GM18507 (cell line): Measurements from ENCODE around the gene PDCD1.
"Not testable (repeated sequence)": the region's sequence is repeated elsewhere in the genome, so short reads cannot be mapped to it uniquely, and the experiment has no call there.

Experiments used
- DNase-seq: peaks from one replicate; pipeline ENCODE4 v3.0.0; 2011; ENCODE audit warnings: low read depth; ENCODE audit not compliant: insufficient read length; ENCODE audit errors: extremely low spot score
- FAIRE-seq: peaks from 2 replicates; lab custom pipeline; 2011; peaks lifted over from hg19 to GRCh38; lab: Jason Lieb, UNC

PDCD1 gene

DNA sequence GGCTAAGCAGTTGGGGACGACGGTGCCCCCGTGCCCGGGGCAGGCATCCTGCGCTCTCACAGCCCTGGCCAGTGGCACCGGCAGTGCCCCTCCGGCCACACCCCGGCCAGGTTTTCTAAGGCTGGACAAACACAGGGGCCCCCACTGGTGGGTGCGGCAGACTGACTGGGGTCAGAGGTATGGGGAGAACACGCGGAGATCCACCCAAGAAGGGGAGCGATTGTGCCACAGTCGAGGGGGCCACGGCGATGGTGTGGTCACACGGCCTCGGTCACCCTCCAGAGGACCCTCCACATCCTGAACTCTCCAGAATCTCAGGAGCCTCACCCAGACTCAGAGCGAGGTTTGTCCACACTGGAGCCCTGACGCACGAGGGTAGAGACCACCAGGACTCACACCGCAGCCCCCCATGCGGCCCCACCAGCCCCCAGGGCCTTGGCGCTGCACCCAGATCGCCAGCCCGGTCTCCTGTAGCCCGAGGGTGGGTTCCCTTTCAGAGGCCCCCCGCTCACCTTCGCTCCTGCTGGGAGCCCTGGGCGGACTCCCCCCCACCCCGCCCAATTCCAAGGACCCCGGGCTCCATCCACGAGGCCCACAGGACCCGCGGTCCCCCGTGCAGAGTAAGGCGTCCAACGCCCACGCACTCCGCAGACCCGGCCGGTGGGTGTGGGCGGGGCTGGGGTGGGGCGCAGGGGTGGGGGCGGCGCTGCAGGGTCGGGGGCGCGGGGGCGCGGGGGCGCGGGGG is 15.2 kb downstream of the PDCD1 start:
- DNase-seq = no peak
- FAIRE-seq = no peak

GRCh38 chr2:241842620-241843211 is 16.0 kb downstream of the PDCD1 start:
- FAIRE-seq (peak; percentile 81), DNase-seq (no peak)

DNA sequence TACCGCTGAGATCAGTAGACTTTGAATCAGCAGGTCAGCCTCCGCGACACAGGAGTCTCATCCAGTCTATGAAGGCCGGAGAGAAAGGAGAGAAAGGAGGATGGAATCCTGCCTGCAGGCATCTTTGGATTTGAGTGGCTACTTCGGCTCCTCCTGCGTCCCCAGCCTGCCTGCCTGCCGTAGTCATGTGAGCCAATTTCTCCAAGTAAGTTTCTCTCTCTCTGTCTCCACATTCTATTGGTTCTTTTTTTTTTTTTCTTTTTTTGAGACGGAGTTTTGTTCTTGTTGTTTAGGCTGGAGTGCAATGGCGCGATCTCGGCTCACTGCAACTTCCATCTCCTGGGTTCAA is 16.7 kb downstream of the PDCD1 start:
- DNase-seq = no peak
- no peak for FAIRE-seq

- no peak for DNase-seq
- no peak for FAIRE-seq
Observed at GRCh38 chr2:241841181-241842066, 17.3 kb downstream of the PDCD1 start.

- no peak for FAIRE-seq
Observed at GRCh38 chr2:241837197-241837965, 21.3 kb downstream of the PDCD1 start.

DNA sequence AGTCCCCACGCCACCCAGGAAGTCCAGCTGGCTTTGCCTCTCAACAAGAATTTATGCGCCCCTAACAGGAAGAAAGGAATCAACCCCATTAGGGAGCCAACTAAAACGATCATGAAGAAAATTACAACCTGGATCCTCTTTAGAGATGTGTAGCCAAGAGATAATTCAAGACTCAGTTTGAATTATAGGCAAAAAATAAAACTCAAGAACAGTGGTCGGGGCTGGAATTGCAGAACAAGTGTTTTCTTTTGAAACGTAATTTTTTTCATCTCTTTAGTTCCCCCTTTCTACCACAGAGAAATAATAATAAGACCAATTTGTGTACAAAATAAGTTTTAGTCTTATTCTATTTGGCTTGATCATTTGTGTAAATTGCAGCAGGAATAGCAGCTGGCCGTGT is 22.4 kb downstream of the PDCD1 start:
- DNase-seq (no peak), FAIRE-seq (no peak)

More at GRCh38 chr2:241837197-241837965, 21.3 kb downstream of the PDCD1 start:
- DNase-seq = no peak

- FAIRE-seq = no peak
- DNase-seq = no peak
Observed at GRCh38 chr2:241835611-241836010, 23.1 kb downstream of the PDCD1 start.

GRCh38 chr2:241834527-241835210 is 24.0 kb downstream of the PDCD1 start:
- FAIRE-seq (no peak), DNase-seq (no peak)

- not testable (repeated sequence) for DNase-seq, FAIRE-seq
Observed at GRCh38 chr2:241833756-241834526, 24.8 kb downstream of the PDCD1 start.

DNA sequence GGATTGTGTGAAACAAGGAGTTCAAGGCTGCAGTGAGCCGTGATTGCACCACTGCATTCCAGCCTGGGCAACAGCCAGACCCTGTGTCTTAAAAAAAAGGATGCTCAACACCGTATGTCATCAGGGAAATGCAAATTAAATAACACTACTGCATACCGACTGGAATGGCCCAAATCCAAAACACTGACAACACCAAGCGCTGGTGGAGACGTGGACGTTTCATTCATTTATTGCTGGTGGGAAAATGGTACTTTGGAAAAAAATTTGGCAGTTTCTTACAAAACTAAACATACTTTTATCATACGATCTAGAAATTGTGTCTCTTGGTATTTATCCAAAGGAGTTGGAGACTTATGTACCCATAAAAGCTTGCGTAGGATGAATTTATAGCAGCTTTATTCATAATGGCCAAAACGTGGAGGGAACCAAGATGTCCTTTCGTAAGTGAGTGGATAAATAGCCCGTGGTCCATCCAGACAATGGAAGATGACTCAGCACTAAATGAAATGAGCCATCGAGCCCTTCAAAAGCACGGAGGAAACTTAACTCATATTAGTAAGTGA is 25.5 kb downstream of the PDCD1 start:
- DNase-seq = no peak
- no peak for FAIRE-seq

GRCh38 chr2:241827394-241827793 is 31.3 kb downstream of the PDCD1 start:
- FAIRE-seq (no peak), DNase-seq (no peak)

DNA sequence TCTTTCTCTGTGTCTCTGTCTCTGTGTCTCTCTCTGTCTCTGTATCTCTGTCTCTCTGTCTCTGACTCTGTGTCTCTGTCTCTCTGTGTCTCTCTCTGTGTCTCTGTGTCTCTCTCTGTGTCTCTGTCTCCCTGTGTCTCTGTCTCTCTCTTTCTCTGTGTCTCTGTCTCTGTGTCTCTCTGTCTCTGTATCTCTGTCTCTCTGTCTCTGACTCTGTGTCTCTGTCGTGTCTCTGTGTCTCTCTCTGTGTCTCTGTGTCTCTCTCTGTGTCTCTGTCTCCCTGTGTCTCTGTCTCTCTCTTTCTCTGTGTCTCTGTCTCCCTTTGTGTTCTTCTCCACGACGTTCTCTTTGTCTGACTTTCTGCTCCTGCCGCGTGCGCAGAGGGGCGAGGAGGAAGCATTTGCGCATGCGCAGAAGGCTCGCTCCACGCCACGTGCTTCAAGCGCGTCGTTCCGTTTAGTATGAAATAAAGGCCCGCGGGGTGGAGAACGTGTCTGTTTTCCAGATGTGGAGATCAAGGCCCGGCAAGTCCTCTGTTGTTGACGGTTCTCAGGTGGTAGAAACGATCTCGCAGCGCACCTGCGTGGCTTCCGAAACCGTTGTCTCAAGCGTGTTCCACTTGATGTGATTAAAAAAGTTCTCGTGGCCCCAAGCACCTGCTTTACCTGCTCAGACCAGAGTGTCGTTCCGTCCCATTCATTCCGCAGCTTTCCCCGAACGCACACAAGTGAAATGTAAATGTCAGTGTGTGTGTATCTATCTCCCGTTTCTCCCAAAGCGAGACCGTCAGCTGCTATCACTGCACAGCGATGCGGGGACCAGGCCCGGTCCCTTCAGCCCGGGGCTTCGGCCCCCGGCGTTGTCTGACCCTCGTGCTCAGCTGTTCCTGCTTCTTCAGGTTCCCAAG is 34.9 kb downstream of the PDCD1 start:
- DNase-seq = not testable (repeated sequence)

DNA sequence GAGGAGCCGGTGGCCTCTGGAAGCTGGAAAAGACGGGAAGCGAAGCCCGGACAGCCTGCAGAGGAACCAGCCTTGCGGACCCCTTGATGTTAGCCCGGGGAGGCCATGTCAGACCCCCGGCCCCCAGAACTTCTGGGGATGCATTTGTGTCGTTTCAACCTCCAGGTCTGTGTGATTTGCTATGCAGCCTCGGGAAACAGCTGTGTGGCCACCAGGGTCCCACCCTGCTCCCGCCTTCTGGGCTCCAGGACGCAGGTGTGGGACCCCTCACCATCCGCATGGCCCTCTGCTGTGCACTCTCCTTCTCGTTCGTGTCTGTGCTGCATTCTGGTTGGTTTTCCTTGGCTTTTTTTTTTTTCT is 36.5 kb downstream of the PDCD1 start:
- DNase-seq = no peak
- FAIRE-seq = no peak

More for the DNA sequence above, 34.9 kb downstream of the PDCD1 start:
- not testable (repeated sequence) for FAIRE-seq

DNA sequence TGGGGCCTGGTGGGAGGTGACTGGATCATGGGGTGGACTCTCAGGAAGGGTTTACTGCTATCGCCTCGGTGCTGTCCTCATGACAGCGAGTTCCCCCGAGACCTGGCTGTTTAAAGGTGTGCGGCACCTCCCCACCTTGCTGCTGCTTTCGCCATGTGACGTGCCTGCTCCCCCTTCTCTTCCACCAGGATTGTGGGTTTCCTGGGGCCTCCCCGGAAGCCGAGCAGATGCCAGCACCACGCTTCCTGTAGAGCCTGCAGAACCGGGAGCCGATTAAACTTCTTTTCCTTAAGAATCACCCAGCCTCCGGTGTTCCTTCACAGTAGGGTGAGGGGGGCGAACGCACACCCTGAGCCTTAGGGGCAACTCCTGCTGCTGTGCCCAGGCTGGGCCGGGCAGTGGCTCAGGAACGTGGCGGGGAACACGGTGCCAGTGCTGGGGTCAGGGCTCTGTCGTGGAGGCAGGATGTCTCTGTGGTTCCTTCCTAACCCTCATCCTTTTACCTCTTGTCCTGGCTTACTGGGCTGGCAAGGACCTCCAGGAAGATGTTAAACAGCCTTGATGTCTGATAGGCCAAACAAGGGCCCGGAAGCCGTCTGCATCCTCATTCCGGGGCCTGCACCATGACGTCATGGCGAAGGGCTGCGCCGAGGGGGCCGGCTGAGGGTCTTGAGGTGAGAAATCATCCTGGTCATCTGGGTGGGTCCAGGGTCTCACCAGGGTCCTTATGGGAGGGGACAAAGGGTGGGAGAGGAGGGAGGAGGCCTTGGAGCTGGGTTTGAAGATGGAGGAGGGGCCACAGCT is 37.0 kb downstream of the PDCD1 start:
- FAIRE-seq (no peak), DNase-seq (no peak)

DNA sequence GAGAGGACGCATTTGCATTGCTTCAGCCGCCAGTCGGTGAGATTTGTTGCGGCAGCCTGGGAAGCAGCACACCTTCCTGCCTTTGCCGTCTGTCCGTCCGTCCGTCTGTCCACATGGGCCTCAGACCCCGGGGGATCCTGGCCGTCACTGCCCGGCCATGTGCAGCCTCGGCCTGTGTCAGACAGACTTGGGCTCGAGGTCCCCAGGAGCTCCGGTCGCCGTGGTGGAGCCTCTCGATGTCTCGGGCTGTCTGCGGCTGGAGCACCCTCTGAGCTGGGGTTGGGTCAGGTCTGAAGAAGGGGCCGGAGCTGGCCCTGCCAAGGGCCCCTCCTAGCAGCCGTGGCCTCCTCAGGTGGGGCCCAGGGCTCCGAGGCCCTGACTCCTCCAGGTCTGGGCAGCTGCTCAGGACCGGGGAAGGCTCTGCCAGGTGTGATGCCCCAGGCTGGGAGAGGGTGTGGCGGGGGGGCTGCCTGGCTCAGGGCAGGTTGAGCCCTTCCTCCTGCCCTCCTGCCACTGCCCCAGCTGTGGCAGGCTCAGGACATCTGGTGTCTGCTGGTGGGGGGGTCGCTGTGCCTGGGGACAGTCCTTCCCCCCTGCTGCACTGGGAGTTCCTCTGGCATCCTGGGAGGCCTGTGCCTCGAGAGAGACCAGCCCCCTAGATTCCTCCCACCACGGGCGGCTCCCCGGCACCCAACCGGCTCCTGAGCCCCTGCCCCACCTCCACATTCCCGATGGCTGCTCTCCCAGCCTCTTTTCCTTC is 37.9 kb downstream of the PDCD1 start:
- DNase-seq = no peak
- FAIRE-seq = no peak
